ENCODE data around the gene POLD2. TPM values are rescaled to one million over a fixed set of nuclear protein-coding genes. Genes with fewer than 3 reads are reported as not detected.

Gene POLD2
- total and polyA plus RNA-seq, 2 donors (not counting 3 experiments of a cell fraction or from before 2014, with no cell fraction given) = 96.5 to 122 TPM

- Histone ChIP-seq H3K27me3 (ENCODE audit: control insufficient read depth in 2 of 2, insufficient read depth in 2 of 2, low read length in 2 of 2) (no peaks in the 10 kb centered on the region), H3K9ac (replicated peaks; ENCODE audit: extremely low read depth, insufficient read depth, low read length) (no peak overlapping the region), H3K4me2 (ENCODE audit: insufficient read depth, low read length) (no peak overlapping the region), H3K27ac (ENCODE audit: insufficient read depth, low read depth, low read length) (no peak overlapping the region), H3K9me1 (replicated peaks; ENCODE audit: control insufficient read depth, extremely low read depth, insufficient read depth, low read length) (no peaks in the 10 kb centered on the region), H2AFZ (ENCODE audit: low read depth, low read length) (no peak overlapping the region), H3K4me3 (replicated peaks in 1 of 3; ENCODE audit: insufficient read depth in 1 of 3, low read depth in 1 of 3, low read length in 3 of 3) (no peak overlapping the region), H4K20me1 (replicated peaks; ENCODE audit: control insufficient read depth, extremely low read depth, insufficient read depth, low read length) (no peaks in the 10 kb centered on the region), H3K36me3 (ENCODE audit: control insufficient read depth in 2 of 2, extremely low read depth in 1 of 2, insufficient read depth in 2 of 2, low read length in 2 of 2) (peaks cover 3 to 11% of the 10 kb centered on the region in 2 experiments), H3K79me2 (ENCODE audit: control insufficient read depth, insufficient read depth, low read length) (peaks cover 3% of the 10 kb centered on the region), H3K9me3 (replicated peaks; ENCODE audit: control insufficient read depth, insufficient read depth, low read length) (no peaks in the 10 kb centered on the region), H3K4me1 (ENCODE audit: control insufficient read depth, extremely low read depth, insufficient read depth, low read length) (peaks cover 3% of the 10 kb centered on the region)
- POLR2A ChIA-PET = no interaction called here
- no TSS peak for BruUV-seq (replicated peaks)
- dilution Hi-C loops (cut with MboI; ENCODE audit: extremely low pct_ligation_motif_present, low sequenced_read_pairs) = no loop called here
- FAIRE-seq (no peak), DNase-seq (ENCODE audit: low read depth, low spot score) (no peak)
- CTCF ChIA-PET = interaction anchor here (1.4 kb wide), 1 partner anchor 13 kb away, joined by 4 read pairs; no protein-coding TSS in a partner anchor
- TF ChIP-seq POLR2A (IDR thresholded peaks at IDR 0.05; ENCODE audit: low read depth, low read length) (no peak), MYC (IDR thresholded peaks at IDR 0.05; ENCODE audit: low read depth, low read length) (no peak), FOS (IDR thresholded peaks at IDR 0.05; ENCODE audit: borderline replicate concordance, insufficient read depth, low read length) (no peak), GATA2 (IDR thresholded peaks at IDR 0.05; ENCODE audit: insufficient read depth, insufficient read length, low read depth, low read length) (no peak), JUN (IDR thresholded peaks at IDR 0.05; ENCODE audit: borderline replicate concordance, insufficient read depth, insufficient read length, low read depth) (no peak), POLR2AphosphoS5 (IDR thresholded peaks at IDR 0.05; ENCODE audit: insufficient read depth, low read depth, low read length) (no peak), EZH2 (IDR thresholded peaks at IDR 0.05; ENCODE audit: borderline replicate concordance, low read depth, low read length, severe bottlenecking) (no peak)
- TF ChIP-seq, protein P1, sequence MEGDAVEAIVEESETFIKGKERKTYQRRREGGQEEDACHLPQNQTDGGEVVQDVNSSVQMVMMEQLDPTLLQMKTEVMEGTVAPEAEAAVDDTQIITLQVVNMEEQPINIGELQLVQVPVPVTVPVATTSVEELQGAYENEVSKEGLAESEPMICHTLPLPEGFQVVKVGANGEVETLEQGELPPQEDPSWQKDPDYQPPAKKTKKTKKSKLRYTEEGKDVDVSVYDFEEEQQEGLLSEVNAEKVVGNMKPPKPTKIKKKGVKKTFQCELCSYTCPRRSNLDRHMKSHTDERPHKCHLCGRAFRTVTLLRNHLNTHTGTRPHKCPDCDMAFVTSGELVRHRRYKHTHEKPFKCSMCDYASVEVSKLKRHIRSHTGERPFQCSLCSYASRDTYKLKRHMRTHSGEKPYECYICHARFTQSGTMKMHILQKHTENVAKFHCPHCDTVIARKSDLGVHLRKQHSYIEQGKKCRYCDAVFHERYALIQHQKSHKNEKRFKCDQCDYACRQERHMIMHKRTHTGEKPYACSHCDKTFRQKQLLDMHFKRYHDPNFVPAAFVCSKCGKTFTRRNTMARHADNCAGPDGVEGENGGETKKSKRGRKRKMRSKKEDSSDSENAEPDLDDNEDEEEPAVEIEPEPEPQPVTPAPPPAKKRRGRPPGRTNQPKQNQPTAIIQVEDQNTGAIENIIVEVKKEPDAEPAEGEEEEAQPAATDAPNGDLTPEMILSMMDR (IDR thresholded peaks at IDR 0.05; ENCODE audit: extremely low read depth in 1 of 2, insufficient read depth in 1 of 2, low read depth in 1 of 2, low read length in 2 of 2) = no peak
- intact Hi-C loops (cut with micrococcal nuclease) = no loop called here
Observed at GRCh38 chr7:44109991-44110390, 13.4 kb downstream of the POLD2 start.
